ENCODE measurements around the gene CTAGE9. TPM values are rescaled to one million over a fixed set of nuclear protein-coding genes. Genes with fewer than 3 reads are reported as not detected.

Gene CTAGE9
- total and polyA plus RNA-seq, 2 of the 8 experiments (the other 6 are each of a cell fraction or from before 2014, with no cell fraction given), result not detected

DNA sequence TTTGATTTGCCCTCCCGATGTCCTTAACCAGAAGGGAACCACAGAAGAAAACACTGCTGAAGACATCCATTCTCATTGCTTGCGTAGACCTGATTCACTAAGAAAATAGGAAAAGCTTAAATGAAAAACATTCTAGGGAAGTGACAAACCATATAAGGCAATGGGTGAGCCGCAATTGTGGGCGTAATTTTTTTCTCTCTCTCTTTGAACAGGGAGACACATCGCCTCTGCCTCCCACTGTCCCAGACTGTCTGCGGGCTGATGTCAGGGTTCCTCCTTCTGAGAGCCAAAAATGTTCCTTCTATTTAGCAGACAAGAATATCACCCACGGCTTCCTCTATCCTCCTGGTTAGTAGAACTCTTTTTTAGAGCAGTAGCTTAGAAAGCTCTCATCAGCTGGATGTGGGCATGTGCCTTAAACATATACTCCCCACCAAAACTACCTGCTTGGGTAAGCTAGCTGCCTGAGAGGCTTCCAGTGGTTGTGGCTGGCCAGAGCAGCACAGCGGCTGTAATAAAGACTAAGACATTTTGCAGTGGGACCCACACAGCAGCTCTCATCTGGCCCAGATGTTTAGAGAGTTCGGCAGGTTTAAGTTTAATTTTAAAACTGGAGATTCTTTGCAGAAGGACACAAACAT, 22.7 kb upstream of the CTAGE9 start:
- H3K27me3 ChIP-seq (replicated peaks in 1 of 4; ENCODE audit: control insufficient read depth in 3 of 4, extremely low read depth in 1 of 4, insufficient read depth in 3 of 4, low read length in 3 of 4), result no peaks in the 10 kb centered on the region
- H3K79me2 ChIP-seq (ENCODE audit: control insufficient read depth in 1 of 2, insufficient read depth in 2 of 2, low read length in 2 of 2), result no peaks in the 10 kb centered on the region
- H3K23me2 ChIP-seq (ENCODE audit: low read depth, low read length), result no peaks in the 10 kb centered on the region
- H4K8ac ChIP-seq (ENCODE audit: extremely low read depth, insufficient read depth, low read length), result no peak overlapping the region
- no peak overlapping the region for H3K56ac ChIP-seq (replicated peaks; ENCODE audit: insufficient read length, low read depth, low read length)
- H3K27ac ChIP-seq (ENCODE audit: low read depth, low read length), result no peak overlapping the region
- H4K91ac ChIP-seq (replicated peaks; ENCODE audit: insufficient read length, low read length), result no peak overlapping the region
- H2AK5ac ChIP-seq (ENCODE audit: low read depth, low read length), result no peak overlapping the region
- CTCF ChIA-PET (ENCODE audit: partially characterized antibody), result interaction anchor here (1.1 kb wide), 1 partner anchor 38 kb away, joined by 4 read pairs; no protein-coding TSS in a partner anchor
- no peak overlapping the region for H3K4me3 ChIP-seq (ENCODE audit: extremely low read depth in 1 of 4, insufficient read depth in 2 of 4, low read depth in 3 of 4, low read length in 4 of 4)
- H2BK120ac ChIP-seq (replicated peaks; ENCODE audit: low read depth, low read length), result no peak overlapping the region
- H3K4ac ChIP-seq (replicated peaks; ENCODE audit: insufficient read length, low read depth, low read length), result no peak overlapping the region
- H2BK15ac ChIP-seq (ENCODE audit: low read length), result no peak overlapping the region
- H3K4me1 ChIP-seq (replicated peaks in 1 of 4; ENCODE audit: control insufficient read depth in 3 of 4, insufficient read depth in 4 of 4, low read length in 3 of 4), result no peaks in the 10 kb centered on the region
- no peak overlapping the region for H3K23ac ChIP-seq (ENCODE audit: insufficient read length)
- H4K5ac ChIP-seq (ENCODE audit: insufficient read length, low read depth, low read length), result no peak overlapping the region
- no peak overlapping the region for H2AFZ ChIP-seq (ENCODE audit: low read length)
- no peak overlapping the region for H3K4me2 ChIP-seq (ENCODE audit: insufficient read depth in 1 of 2, low read depth in 2 of 2, low read length in 2 of 2)
- H4K20me1 ChIP-seq (replicated peaks in 1 of 2; ENCODE audit: control insufficient read depth in 1 of 2, insufficient read depth in 2 of 2, low read length in 2 of 2), result no peaks in the 10 kb centered on the region
- H3K9me3 ChIP-seq (ENCODE audit: insufficient read depth in 2 of 2, low read depth in 1 of 2, low read length in 1 of 2), result no peaks in the 10 kb centered on the region
- no peak overlapping the region for H3K9ac ChIP-seq (replicated peaks in 1 of 4; ENCODE audit: extremely low read depth in 1 of 4, low read depth in 3 of 4, low read length in 3 of 4)
- TF ChIP-seq TAF7 (optimal IDR thresholded peaks at IDR 0.05; ENCODE audit: borderline replicate concordance, low read depth, low read length), result no peak
- TF ChIP-seq EZH2 (IDR thresholded peaks at IDR 0.05; ENCODE audit: low read depth, low read length, severe bottlenecking), result no peak
- no peak for TF ChIP-seq CHD2 (IDR thresholded peaks at IDR 0.05; ENCODE audit: low read length)
- TF ChIP-seq SRF (IDR thresholded peaks at IDR 0.05; ENCODE audit: low read depth, low read length), result peak; percentile 67
- TF ChIP-seq E2F6 (IDR thresholded peaks at IDR 0.05), result no peak
- FAIRE-seq (no peak), DNase-seq (ENCODE audit: low read depth in 1 of 2, low spot score in 2 of 2) (no peak)
- H3K18ac ChIP-seq (ENCODE audit: extremely low read depth, low read length), result no peak overlapping the region
- H3K79me1 ChIP-seq (ENCODE audit: low read depth, low read length), result no peaks in the 10 kb centered on the region
- POLR2A ChIA-PET (ENCODE audit: partially characterized antibody), result no interaction called here
- H2BK20ac ChIP-seq (ENCODE audit: low read length), result no peak overlapping the region
- no peak overlapping the region for H3K14ac ChIP-seq (ENCODE audit: insufficient read length)
- WGBS, 2 experiments (ENCODE audit: extremely low coverage in 1 of 2, insufficient coverage in 1 of 2, insufficient read length in 1 of 2, insufficient replicate concordance in 2 of 2, low coverage in 1 of 2, low lambda C conversion rate in 2 of 2, missing lambda C conversion rate in 1 of 2), result 93% methylated on average over 9 of the region's 9 CpGs; no CpG with 5 or more reads in 1 of the 2 experiments
- H2BK12ac ChIP-seq (ENCODE audit: low read depth, low read length), result no peak overlapping the region
- no peaks in the 10 kb centered on the region for H3K36me3 ChIP-seq (ENCODE audit: control insufficient read depth in 2 of 4, insufficient read depth in 4 of 4, low read length in 3 of 4)
- H2BK5ac ChIP-seq (ENCODE audit: low read depth, low read length), result no peak overlapping the region
